ENCODE data around the gene CCNQ.

Gene CCNQ

DNA sequence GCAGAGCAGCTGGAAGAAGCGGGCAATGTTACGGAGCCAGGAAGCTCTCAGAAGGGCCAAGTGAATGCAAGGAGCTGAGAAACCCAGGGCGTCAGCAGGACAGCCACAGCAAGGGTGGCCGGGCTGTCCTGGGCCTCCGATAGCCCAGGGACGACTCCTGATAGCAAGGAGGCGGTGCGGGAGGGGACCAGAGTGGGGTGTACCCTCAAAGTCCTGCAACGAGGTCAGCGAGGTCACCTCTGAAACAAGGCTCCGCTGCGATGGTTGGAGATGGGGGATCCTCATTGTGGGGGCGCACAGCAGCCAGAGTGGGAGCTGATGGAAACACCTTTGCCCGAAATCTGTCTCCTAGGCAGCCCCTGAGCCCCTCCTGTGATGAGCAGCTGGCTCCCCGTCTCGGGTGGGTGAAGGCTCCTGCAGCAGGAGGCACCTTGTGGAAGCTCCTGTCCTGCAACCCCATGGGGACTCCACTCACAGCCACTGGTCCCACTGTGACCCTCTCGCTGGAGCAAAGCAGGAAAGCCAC is 4.3 kb upstream of the CCNQ start:
- Histone ChIP-seq H3K9ac (ENCODE audit: low read length) (no peak overlapping the region), H3K27ac (ENCODE audit: low read depth, low read length) (no peak overlapping the region), H3K4me3 (ENCODE audit: low read depth, low read length) (no peak overlapping the region), H3K4me1 (ENCODE audit: control insufficient read depth, insufficient read depth, low read length) (peaks cover 6% of the 10 kb centered on the region), H3K9me3 (ENCODE audit: control insufficient read depth, insufficient read depth, low read depth, low read length) (peaks cover 12% of the 10 kb centered on the region; the same call in 1 of the 2 replicates), H3K27me3 (ENCODE audit: control insufficient read depth, insufficient read depth, low read length) (peaks cover 35% of the 10 kb centered on the region), H3K36me3 (ENCODE audit: control insufficient read depth, insufficient read depth, low read length) (no peaks in the 10 kb centered on the region)

DNA sequence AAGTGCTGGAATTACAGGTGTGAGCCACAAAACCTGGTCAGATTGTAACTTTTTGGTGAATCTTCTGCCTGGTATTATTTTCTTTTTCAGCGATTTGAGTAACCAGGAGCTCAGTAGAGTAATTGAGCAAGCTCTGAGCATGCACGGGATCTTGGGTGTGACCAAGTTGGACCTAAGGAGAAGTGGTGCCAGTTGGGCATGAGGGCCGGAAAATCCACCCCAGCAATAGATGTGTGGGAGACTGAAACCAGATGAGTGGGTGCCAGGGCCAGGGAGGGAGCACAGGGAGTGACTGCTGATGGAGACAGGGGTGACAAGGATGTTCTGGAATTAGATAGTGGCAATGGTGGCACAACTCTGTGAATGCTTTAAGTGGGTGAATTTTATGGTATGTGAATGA is 3.7 kb upstream of the CCNQ start:
- no peak overlapping the region for H3K27ac ChIP-seq (ENCODE audit: low read depth, low read length)
- H3K36me3 ChIP-seq (ENCODE audit: control insufficient read depth, insufficient read depth, low read length): no peaks in the 10 kb centered on the region

DNA sequence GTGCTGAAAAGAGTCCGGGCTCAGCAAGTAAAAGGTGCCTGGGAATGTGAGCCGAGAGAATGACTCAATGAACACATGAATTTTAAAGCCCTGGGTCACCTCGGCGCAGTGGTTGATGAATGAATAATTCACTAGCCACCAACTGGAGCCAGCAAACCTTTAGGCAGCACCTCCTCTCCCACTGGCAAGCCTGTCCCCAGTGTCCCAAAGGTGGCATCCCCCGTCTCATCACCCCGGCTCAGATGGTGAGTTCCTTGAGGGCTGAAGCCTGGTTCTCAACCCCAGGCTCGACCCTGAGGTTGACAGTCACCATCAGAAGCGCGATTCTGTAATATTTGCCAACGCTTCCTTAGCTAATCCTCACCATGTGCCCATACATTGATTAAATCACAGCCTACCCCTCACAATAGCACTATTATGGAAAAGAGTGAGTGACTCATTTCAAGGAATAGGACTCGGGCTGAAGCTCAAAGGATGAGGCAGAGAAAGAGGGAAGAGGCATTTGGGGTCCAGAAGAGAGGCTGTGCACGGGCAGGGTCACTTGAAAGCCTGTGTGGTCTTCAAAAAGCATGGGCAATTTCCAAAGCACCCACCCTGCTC is 2.7 kb upstream of the CCNQ start:
- Histone ChIP-seq H3K27me3 (ENCODE audit: control insufficient read depth, insufficient read depth, low read length) (peaks cover 24% of the 10 kb centered on the region), H3K9me3 (ENCODE audit: control insufficient read depth, insufficient read depth, low read depth, low read length) (peaks cover 14% of the 10 kb centered on the region; the same call in 1 of the 2 replicates), H3K9ac (ENCODE audit: low read length) (no peak overlapping the region), H3K4me3 (ENCODE audit: low read depth, low read length) (no peak overlapping the region), H3K27ac (ENCODE audit: low read depth, low read length) (no peak overlapping the region), H3K4me1 (ENCODE audit: control insufficient read depth, insufficient read depth, low read length) (peaks cover 6% of the 10 kb centered on the region), H3K36me3 (ENCODE audit: control insufficient read depth, insufficient read depth, low read length) (no peaks in the 10 kb centered on the region)

More for the DNA sequence above, 3.7 kb upstream of the CCNQ start:
- H3K27me3 ChIP-seq (ENCODE audit: control insufficient read depth, insufficient read depth, low read length): peaks cover 34% of the 10 kb centered on the region
- H3K4me3 ChIP-seq (ENCODE audit: low read depth, low read length): no peak overlapping the region
- H3K9me3 ChIP-seq (ENCODE audit: control insufficient read depth, insufficient read depth, low read depth, low read length): peaks cover 12% of the 10 kb centered on the region; the same call in 1 of the 2 replicates
- no peak overlapping the region for H3K9ac ChIP-seq (ENCODE audit: low read length)
- peaks cover 6% of the 10 kb centered on the region for H3K4me1 ChIP-seq (ENCODE audit: control insufficient read depth, insufficient read depth, low read length)

DNA sequence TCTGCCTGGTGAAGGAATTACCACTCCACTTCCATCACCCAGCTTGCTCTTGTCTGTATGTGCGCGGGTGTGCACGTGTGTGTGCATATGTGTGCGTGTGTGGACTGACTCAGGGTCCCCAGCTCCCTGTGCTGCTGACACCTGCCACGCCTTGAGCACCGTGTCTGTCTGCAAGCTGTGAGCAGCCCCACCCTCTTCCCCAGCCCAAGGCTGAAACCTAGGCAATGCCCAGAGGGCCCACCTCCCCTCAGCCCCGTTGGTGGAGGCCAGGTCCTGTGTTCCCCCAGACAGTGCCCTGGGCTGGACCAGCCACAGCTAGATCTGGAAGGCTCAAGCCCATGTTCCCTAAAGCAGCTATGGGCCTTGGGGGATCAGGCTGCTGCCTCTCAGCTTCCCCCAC is 2.0 kb upstream of the CCNQ start:
- Histone ChIP-seq H3K4me3 (ENCODE audit: low read depth, low read length) (no peak overlapping the region), H3K9ac (ENCODE audit: low read length) (no peak overlapping the region), H3K27ac (ENCODE audit: low read depth, low read length) (no peak overlapping the region), H3K36me3 (ENCODE audit: control insufficient read depth, insufficient read depth, low read length) (no peaks in the 10 kb centered on the region), H3K27me3 (ENCODE audit: control insufficient read depth, insufficient read depth, low read length) (peaks cover 19% of the 10 kb centered on the region; the same call in 1 of the 2 replicates), H3K9me3 (ENCODE audit: control insufficient read depth, insufficient read depth, low read depth, low read length) (peaks cover 10% of the 10 kb centered on the region; the same call in 1 of the 2 replicates), H3K4me1 (ENCODE audit: control insufficient read depth, insufficient read depth, low read length) (peaks cover 6% of the 10 kb centered on the region)

DNA sequence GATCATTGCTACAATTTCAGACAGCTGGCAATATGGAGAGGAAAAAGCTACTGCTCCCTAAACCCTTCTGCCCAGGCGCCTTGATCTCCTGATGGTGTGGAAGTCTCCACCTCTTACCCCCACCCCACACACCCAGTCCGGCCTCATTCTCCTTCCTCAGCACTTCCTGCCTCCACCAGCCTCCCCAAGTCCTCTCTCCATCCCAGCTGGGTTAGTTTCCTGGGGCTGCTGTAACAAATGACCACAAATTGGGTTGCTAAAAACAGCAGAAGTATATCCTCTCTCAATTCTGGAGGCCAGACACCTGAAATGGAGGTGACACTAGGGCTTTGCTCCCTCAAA is 1.1 kb upstream of the CCNQ start:
- peak overlapping the region; percentile 73 for H3K9ac ChIP-seq (ENCODE audit: low read length)
- peaks cover 16% of the 10 kb centered on the region; the same call in 1 of the 2 replicates for H3K27me3 ChIP-seq (ENCODE audit: control insufficient read depth, insufficient read depth, low read length)
- peaks cover 6% of the 10 kb centered on the region for H3K4me1 ChIP-seq (ENCODE audit: control insufficient read depth, insufficient read depth, low read length)
- H3K9me3 ChIP-seq (ENCODE audit: control insufficient read depth, insufficient read depth, low read depth, low read length): peaks cover 14% of the 10 kb centered on the region; the same call in 1 of the 2 replicates
- peak overlapping the region; percentile 76 for H3K4me3 ChIP-seq (ENCODE audit: low read depth, low read length)
- no peak overlapping the region for H3K27ac ChIP-seq (ENCODE audit: low read depth, low read length)
- peaks cover 4% of the 10 kb centered on the region; the same call in 1 of the 2 replicates for H3K36me3 ChIP-seq (ENCODE audit: control insufficient read depth, insufficient read depth, low read length)

DNA sequence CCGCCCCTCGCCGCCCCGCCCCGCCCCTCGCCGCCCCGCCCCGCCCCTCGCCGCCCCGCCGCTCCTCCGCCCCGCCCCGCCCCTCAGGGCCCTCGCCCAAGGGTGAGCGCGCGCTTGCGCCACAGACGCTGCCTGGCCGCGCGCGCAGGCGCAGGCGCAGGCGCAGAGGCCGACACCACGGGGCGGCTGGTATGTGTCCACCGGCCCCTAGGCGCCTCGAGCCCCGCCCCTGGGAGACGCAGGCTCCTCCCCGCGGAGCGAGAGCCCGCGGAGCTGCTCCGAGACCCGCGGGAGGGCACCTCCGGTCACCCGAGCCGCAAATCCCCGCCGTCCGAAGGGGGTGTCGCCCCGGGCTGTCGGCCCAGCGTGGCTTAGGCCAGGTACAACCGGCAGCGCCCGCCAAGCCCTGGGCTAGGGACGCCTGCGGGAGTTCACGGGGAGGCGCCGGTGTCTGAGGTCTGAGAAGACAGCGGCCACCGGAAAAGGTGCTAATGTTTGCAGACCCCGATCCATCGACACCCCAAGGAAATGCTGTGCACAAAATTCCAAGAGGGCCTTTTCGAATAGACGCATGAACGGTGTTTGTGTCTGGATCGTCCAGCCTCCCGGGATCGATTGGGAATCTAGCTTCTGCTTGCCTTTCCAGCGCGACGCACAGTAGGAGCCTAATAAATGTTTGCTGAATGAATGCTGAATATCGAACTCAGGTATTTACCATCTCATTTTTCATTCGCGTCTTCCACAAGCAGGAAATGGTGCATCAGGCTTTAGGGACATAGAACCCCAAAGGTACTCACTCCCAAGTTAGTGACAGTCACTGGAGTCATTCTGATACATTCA is 473 bp upstream of the CCNQ start:
- peak overlapping the region; percentile 65; the same call in 1 of the 2 replicates for H3K27ac ChIP-seq (ENCODE audit: low read depth, low read length)
- peak overlapping the region; percentile 76 for H3K4me3 ChIP-seq (ENCODE audit: low read depth, low read length)

DNA sequence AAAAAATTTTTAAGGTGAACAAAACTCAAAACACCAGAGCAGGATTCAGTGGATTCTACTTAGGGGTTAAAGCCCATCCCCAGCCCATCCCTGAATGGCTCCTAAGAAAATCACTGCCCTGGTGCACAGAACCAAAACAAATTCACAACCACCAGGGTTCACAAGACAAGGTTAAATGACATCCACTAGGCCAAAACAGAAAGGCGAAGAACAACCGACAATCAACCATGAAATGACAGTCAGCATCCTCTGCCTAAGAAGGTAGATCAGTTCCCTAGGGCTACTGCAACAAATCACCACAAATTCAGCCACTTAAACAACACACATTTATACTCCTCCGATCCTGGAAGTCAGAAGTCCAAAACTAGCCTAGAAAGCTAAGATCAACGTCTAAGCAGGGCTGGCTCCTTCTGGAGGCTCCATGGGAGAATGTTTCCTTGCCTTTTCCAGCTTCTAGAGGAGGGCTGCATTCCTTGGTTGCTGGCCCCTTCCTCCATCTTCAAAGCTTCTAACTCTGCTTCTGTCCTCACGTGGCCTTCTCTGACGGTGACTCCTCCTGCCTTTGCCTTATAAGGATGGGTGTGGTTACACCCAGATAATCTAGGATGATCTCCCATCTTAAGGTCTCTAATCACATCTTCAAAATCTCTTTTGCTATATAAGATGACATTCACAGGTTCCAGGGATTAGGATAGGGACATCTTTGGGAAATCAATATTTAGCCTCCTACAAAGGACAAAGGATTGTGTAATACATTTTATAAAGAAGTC is 1.8 kb downstream of the CCNQ start:
- Histone ChIP-seq H3K9ac (ENCODE audit: low read length) (no peak overlapping the region), H3K36me3 (ENCODE audit: control insufficient read depth, insufficient read depth, low read length) (peaks cover 27% of the 10 kb centered on the region), H3K27me3 (ENCODE audit: control insufficient read depth, insufficient read depth, low read length) (peaks cover 8% of the 10 kb centered on the region; the same call in 1 of the 2 replicates), H3K4me3 (ENCODE audit: low read depth, low read length) (no peak overlapping the region), H3K4me1 (ENCODE audit: control insufficient read depth, insufficient read depth, low read length) (peaks cover 6% of the 10 kb centered on the region), H3K27ac (ENCODE audit: low read depth, low read length) (no peak overlapping the region), H3K9me3 (ENCODE audit: control insufficient read depth, insufficient read depth, low read depth, low read length) (peaks cover 25% of the 10 kb centered on the region; the same call in 1 of the 2 replicates)

More for the DNA sequence above, 473 bp upstream of the CCNQ start:
- Histone ChIP-seq H3K4me1 (ENCODE audit: control insufficient read depth, insufficient read depth, low read length) (peaks cover 6% of the 10 kb centered on the region), H3K9ac (ENCODE audit: low read length) (peak overlapping the region; percentile 73), H3K36me3 (ENCODE audit: control insufficient read depth, insufficient read depth, low read length) (peaks cover 8% of the 10 kb centered on the region), H3K27me3 (ENCODE audit: control insufficient read depth, insufficient read depth, low read length) (peaks cover 16% of the 10 kb centered on the region; the same call in 1 of the 2 replicates), H3K9me3 (ENCODE audit: control insufficient read depth, insufficient read depth, low read depth, low read length) (peaks cover 14% of the 10 kb centered on the region; the same call in 1 of the 2 replicates)

DNA sequence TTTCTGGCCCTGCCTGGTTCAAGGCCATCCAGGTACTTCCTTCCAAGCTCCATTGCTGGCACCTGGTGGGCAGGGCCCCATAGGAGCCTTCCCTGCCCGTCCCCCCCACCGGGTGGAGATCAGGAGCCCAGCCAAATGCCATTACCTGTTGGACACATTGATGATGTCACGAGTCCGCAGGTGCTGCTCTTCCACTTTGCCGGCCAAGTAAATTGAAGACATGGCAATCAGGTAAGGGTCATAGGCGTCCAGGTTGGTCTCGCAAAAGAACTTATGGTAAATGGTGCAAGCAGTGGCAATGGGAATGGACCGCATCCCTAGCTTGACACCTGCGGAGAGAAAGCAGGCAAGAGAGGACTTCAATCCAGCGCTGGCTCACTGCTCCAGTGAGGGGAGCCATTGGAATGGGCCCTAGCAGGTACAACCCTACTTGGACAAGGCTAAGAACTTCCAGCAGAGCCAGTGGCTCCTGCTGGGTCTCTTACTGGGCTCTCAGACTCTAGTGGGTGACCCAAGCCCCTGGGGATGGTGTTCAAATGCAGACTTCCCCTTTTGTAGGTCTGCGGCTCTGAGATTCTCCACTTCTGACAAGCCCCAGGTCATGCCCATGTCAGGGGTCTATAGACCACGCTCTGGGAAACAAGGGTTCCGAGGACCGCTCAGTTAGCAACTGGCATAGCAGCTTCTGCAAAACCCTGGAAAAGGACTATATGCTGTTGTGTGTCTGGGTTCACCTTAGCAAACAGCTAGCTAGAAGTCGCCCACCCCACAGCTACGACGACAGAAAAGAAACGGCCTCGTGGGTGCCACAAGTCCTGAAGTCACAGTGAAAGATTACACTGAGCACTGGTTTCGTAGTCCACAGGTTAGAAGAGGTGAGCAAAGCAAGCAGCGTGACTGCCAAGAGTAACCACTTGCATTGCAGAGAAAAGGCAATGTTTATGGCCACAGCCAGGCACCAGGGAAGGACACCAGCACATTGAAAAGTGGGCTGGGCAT is 2.8 kb downstream of the CCNQ start:
- peaks cover 37% of the 10 kb centered on the region for H3K36me3 ChIP-seq (ENCODE audit: control insufficient read depth, insufficient read depth, low read length)
- H3K4me1 ChIP-seq (ENCODE audit: control insufficient read depth, insufficient read depth, low read length): peaks cover 6% of the 10 kb centered on the region
- peaks cover 8% of the 10 kb centered on the region; the same call in 1 of the 2 replicates for H3K27me3 ChIP-seq (ENCODE audit: control insufficient read depth, insufficient read depth, low read length)
- no peak overlapping the region for H3K27ac ChIP-seq (ENCODE audit: low read depth, low read length)
- H3K4me3 ChIP-seq (ENCODE audit: low read depth, low read length): no peak overlapping the region
- no peak overlapping the region for H3K9ac ChIP-seq (ENCODE audit: low read length)
- H3K9me3 ChIP-seq (ENCODE audit: control insufficient read depth, insufficient read depth, low read depth, low read length): peaks cover 32% of the 10 kb centered on the region; the same call in 1 of the 2 replicates

DNA sequence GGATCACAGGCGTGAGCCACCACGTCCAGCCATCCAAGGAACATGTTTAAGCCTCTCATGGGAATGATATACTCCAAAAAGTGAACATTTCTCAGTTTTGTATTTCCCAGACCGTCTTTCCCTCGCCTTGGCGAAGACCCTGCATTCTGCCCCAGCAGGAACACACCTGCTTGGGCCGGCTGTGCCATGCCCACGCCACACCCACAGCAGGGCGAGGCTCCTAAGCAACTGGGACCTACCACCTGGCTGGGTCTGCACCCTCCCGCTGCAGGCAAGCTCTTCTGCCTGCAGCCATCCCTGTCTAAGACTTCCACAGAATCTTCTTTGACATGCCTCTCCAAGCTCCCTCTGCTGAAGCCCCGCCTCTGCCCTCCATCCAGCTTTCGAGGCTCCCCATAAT is 3.6 kb downstream of the CCNQ start:
- H3K36me3 ChIP-seq (ENCODE audit: control insufficient read depth, insufficient read depth, low read length): peaks cover 44% of the 10 kb centered on the region

More for the DNA sequence above, 3.6 kb downstream of the CCNQ start:
- Histone ChIP-seq H3K4me1 (ENCODE audit: control insufficient read depth, insufficient read depth, low read length) (peaks cover 6% of the 10 kb centered on the region), H3K9me3 (ENCODE audit: control insufficient read depth, insufficient read depth, low read depth, low read length) (peaks cover 28% of the 10 kb centered on the region; the same call in 1 of the 2 replicates), H3K27me3 (ENCODE audit: control insufficient read depth, insufficient read depth, low read length) (peaks cover 7% of the 10 kb centered on the region; the same call in 1 of the 2 replicates), H3K4me3 (ENCODE audit: low read depth, low read length) (no peak overlapping the region), H3K9ac (ENCODE audit: low read length) (no peak overlapping the region), H3K27ac (ENCODE audit: low read depth, low read length) (no peak overlapping the region)

All from HUES6 (cell line).